GM23338 (cell line): ENCODE data around the gene FCHSD1. TPM values are rescaled to one million over a fixed set of nuclear protein-coding genes. Genes with fewer than 3 reads are reported as not detected.

Experiments
- ATAC-seq: fragments of 200-7000 bp; cut with Tn5 transposase; 3 replicates; pipeline ENCODE4 v1.9.1; 2020
- DNase-seq: peaks from one replicate; pipeline ENCODE4 v3.0.0-alpha.2; 2015; ENCODE audit warnings: low spot score
- H2AFZ ChIP-seq: fragments of 200-600 bp; sonication (generic); 2 replicates; pipeline ENCODE4 v1.8.0; 2016; ENCODE audit warnings: antibody characterized with exemption, mild to moderate bottlenecking, moderate library complexity
- H3F3A ChIP-seq: fragments of 200-600 bp; sonication (generic); replicated peaks from 2 replicates; pipeline ENCODE4 v1.8.0; 2017; ENCODE audit warnings: antibody characterized with exemption, mixed run types, low read depth
- H3K27ac ChIP-seq: fragments of 200-600 bp; sonication (generic); 2 replicates; pipeline ENCODE4 v1.6.1; 2016; ENCODE audit warnings: low read depth
- H3K27me3 ChIP-seq: fragments of 200-600 bp; sonication (generic); 2 replicates; pipeline ENCODE4 v1.8.0; 2016; ENCODE audit warnings: mild to moderate bottlenecking, mixed run types, moderate library complexity; ENCODE audit not compliant: insufficient read depth
- H3K36me3 ChIP-seq: fragments of 200-600 bp; sonication (generic); 2 replicates; pipeline ENCODE4 v1.8.0; 2016; ENCODE audit warnings: mild to moderate bottlenecking; ENCODE audit not compliant: insufficient read depth
- H3K4me1 ChIP-seq: fragments of 200-600 bp; sonication (generic); 2 replicates; pipeline ENCODE4 v1.8.0; 2016; ENCODE audit warnings: mild to moderate bottlenecking, moderate library complexity; ENCODE audit not compliant: insufficient read depth
- H3K4me2 ChIP-seq: fragments of 200-600 bp; sonication (generic); 2 replicates; pipeline ENCODE4 v1.7.1; 2017; ENCODE audit warnings: mixed run types
- H3K4me3 ChIP-seq: fragments of 200-600 bp; sonication (generic); 2 replicates; pipeline ENCODE4 v1.6.1; 2016; ENCODE audit warnings: mixed run types
- H3K79me2 ChIP-seq: fragments of 200-600 bp; sonication (generic); replicated peaks from 2 replicates; pipeline ENCODE4 v1.8.0; 2017; ENCODE audit warnings: mild to moderate bottlenecking; ENCODE audit not compliant: insufficient read depth
- H3K9me2 ChIP-seq: fragments of 200-600 bp; sonication (generic); 2 replicates; pipeline ENCODE4 v1.8.0; 2017; ENCODE audit not compliant: insufficient read depth
- H4K20me1 ChIP-seq: fragments of 200-600 bp; sonication (generic); replicated peaks from 2 replicates; pipeline ENCODE4 v1.8.0; 2017; ENCODE audit warnings: mild to moderate bottlenecking; ENCODE audit not compliant: insufficient read depth
- H3K27ac Mint-ChIP-seq: 2 replicates; pipeline ENCODE4 v1.8.0; 2020; ENCODE audit warnings: inconsistent platforms, mild to moderate bottlenecking, moderate library complexity, mixed read lengths
- H3K27me3 Mint-ChIP-seq: 3 replicates; pipeline ENCODE4 v1.8.0; 2022; ENCODE audit warnings: low read depth, mild to moderate bottlenecking, moderate library complexity, mixed read lengths, inconsistent platforms; ENCODE audit not compliant: insufficient read depth, poor library complexity
- H3K36me3 Mint-ChIP-seq: 3 replicates; pipeline ENCODE4 v1.8.0; 2021; ENCODE audit warnings: low read depth, mild to moderate bottlenecking, inconsistent platforms, moderate library complexity, mixed read lengths
- H3K4me1 Mint-ChIP-seq: 3 replicates; pipeline ENCODE4 v1.8.0; 2020; ENCODE audit warnings: mild to moderate bottlenecking, inconsistent platforms, mixed read lengths
- H3K4me3 Mint-ChIP-seq: 3 replicates; pipeline ENCODE4 v1.8.0; 2021; ENCODE audit warnings: moderate library complexity, mild to moderate bottlenecking, inconsistent platforms, mixed read lengths
- H3K9me3 Mint-ChIP-seq: 3 replicates; pipeline ENCODE4 v1.8.0; 2020; ENCODE audit warnings: moderate library complexity, mild to moderate bottlenecking, inconsistent platforms, mixed read lengths
- CREB1 ChIP-seq: fragments of 250-450 bp; sonication (Bioruptor Pico); IDR thresholded peaks from 2 replicates; pipeline ENCODE4 v1.5.0; 2020; ENCODE audit warnings: low read depth, mild to moderate bottlenecking, moderate library complexity
- CTCF ChIP-seq, 2 experiments: fragments of 200-600 bp in 1 of 2; sonication (generic) in 1 of 2; conservative IDR thresholded peaks; 2 replicates each; pipeline versions ENCODE4 v1.5.1 to v1.6.1; 2016 to 2017; ENCODE audit warnings: antibody characterized with exemption in 2 of 2, low read depth in 2 of 2, mild to moderate bottlenecking in 2 of 2, moderate library complexity in 1 of 2
- ETS1 ChIP-seq: IDR thresholded peaks from 2 replicates; pipeline ENCODE4 v1.6.1; 2016; ENCODE audit warnings: antibody characterized with exemption
- EZH2 ChIP-seq: fragments of 200-600 bp; sonication (generic); IDR thresholded peaks from one replicate; pipeline ENCODE4 v1.8.0; 2017; ENCODE audit warnings: antibody characterized with exemption, mild to moderate bottlenecking, low read depth; ENCODE audit not compliant: unreplicated experiment
- EZH2phosphoT487 ChIP-seq: fragments of 200-600 bp; sonication (generic); IDR thresholded peaks from one replicate; pipeline ENCODE4 v1.8.1; 2018; ENCODE audit warnings: antibody characterized with exemption; ENCODE audit not compliant: unreplicated experiment
- JUNB ChIP-seq: IDR thresholded peaks from one replicate; pipeline ENCODE4 v1.6.1; 2016; ENCODE audit warnings: antibody characterized with exemption; ENCODE audit not compliant: unreplicated experiment
- NANOG ChIP-seq: IDR thresholded peaks from 2 replicates; pipeline ENCODE4 v1.6.1; 2016; ENCODE audit warnings: antibody characterized with exemption, borderline replicate concordance
- POLR2AphosphoS5 ChIP-seq: IDR thresholded peaks from 2 replicates; pipeline ENCODE4 v1.6.1; 2016; ENCODE audit warnings: antibody characterized with exemption, low read depth
- STAT1 ChIP-seq: IDR thresholded peaks from one replicate; pipeline ENCODE4 v1.6.1; 2016; ENCODE audit warnings: antibody characterized with exemption; ENCODE audit not compliant: unreplicated experiment
- ZNF114 ChIP-seq: fragments of 250-450 bp; sonication (Bioruptor Pico); IDR thresholded peaks from 2 replicates; pipeline ENCODE4 v1.5.0; 2020; ENCODE audit warnings: mild to moderate bottlenecking, moderate library complexity
- ZNF331 ChIP-seq: fragments of 250-450 bp; sonication (Bioruptor Pico); IDR thresholded peaks from 2 replicates; pipeline ENCODE4 v1.5.0; 2020; ENCODE audit warnings: low read depth, mild to moderate bottlenecking, moderate library complexity
- polyA plus RNA-seq: library from polyadenylated mRNA; unstranded; fragments of >200 nt; fragmentation: Nextera tagmentation; extraction: Ambion mirVana; gene quantifications from 2 replicates; pipeline ENCODE4 v1.2.1, GENCODE V29; 2016
- total RNA-seq: library from RNA; depleted of rRNA; stranded (reverse); fragments of >200 nt; shearing (Covaris generic); gene quantifications from 2 replicates; pipeline ENCODE4 v1.2.3, GENCODE V29; 2014
- TF ChIP-seq, protein P1 (sequence below): IDR thresholded peaks from one replicate; pipeline ENCODE4 v1.6.1; 2018; ENCODE audit warnings: antibody characterized with exemption; ENCODE audit not compliant: unreplicated experiment

Gene FCHSD1
- total and polyA plus RNA-seq, 2 experiments from 2014 or later, result 24.7 to 46.6 TPM

GRCh38 chr5:141651728-141652105 lies 499 bp upstream of the FCHSD1 start:
- Histone ChIP-seq H3K36me3 (peaks cover 3% of the 10 kb centered on the region), H3K4me1 (peaks cover 19% of the 10 kb centered on the region), H3K79me2 (no peaks in the 10 kb centered on the region), H3K4me3 (peak overlapping the region; percentile 87), H3K27ac (no peak overlapping the region), H3F3A (peaks cover 12% of the 10 kb centered on the region), H3K27me3 (no peaks in the 10 kb centered on the region), H3K4me2 (peak overlapping the region; percentile 84), H2AFZ (peak overlapping the region; percentile 94), H3K9me2 (no peaks in the 10 kb centered on the region), H4K20me1 (no peaks in the 10 kb centered on the region; the same call in 1 of the 2 replicates)
- peaks cover 29% of the 10 kb centered on the region for H3K4me1 Mint-ChIP-seq
- DNase-seq (peak; percentile 41), ATAC-seq (peak; percentile 10)
- peaks cover 16% of the 10 kb centered on the region for H3K27me3 Mint-ChIP-seq
- H3K4me3 Mint-ChIP-seq, result peak overlapping the region; percentile 96
- peaks cover 45% of the 10 kb centered on the region for H3K36me3 Mint-ChIP-seq
- H3K9me3 Mint-ChIP-seq, result no peaks in the 10 kb centered on the region
- TF ChIP-seq CREB1 (CRISPR knock-in tag) (no peak), JUNB (no peak)
- no peak overlapping the region for H3K27ac Mint-ChIP-seq

GRCh38 chr5:141649972-141650371 lies 1.2 kb downstream of the FCHSD1 start:
- ATAC-seq, result no peak
- no peak overlapping the region for H3K27ac Mint-ChIP-seq
- Histone ChIP-seq H3K27ac (no peak overlapping the region), H3K79me2 (no peaks in the 10 kb centered on the region), H3K4me3 (peak overlapping the region; percentile 87), H3F3A (peaks cover 12% of the 10 kb centered on the region), H2AFZ (no peak overlapping the region), H4K20me1 (no peaks in the 10 kb centered on the region; the same call in 1 of the 2 replicates), H3K36me3 (no peaks in the 10 kb centered on the region; the same call in 1 of the 2 replicates), H3K27me3 (no peaks in the 10 kb centered on the region), H3K4me2 (peak overlapping the region; percentile 84), H3K4me1 (peaks cover 19% of the 10 kb centered on the region), H3K9me2 (no peaks in the 10 kb centered on the region)
- H3K4me3 Mint-ChIP-seq, result peak overlapping the region; percentile 96; the same call in 2 of the 3 replicates
- H3K9me3 Mint-ChIP-seq, result no peaks in the 10 kb centered on the region
- peaks cover 29% of the 10 kb centered on the region for H3K4me1 Mint-ChIP-seq
- DNase-seq, result no peak
- H3K36me3 Mint-ChIP-seq, result peaks cover 40% of the 10 kb centered on the region
- H3K27me3 Mint-ChIP-seq, result peaks cover 14% of the 10 kb centered on the region
- TF ChIP-seq ETS1 (no peak), NANOG (no peak), EZH2phosphoT487 (no peak), ZNF114 (CRISPR knock-in tag) (no peak), POLR2AphosphoS5 (no peak), ZNF331 (CRISPR knock-in tag) (no peak), STAT1 (no peak), EZH2 (no peak), CTCF (conservative IDR thresholded peaks at IDR 0.05; ENCODE audit: low read depth in 2 of 2) (no peak), JUNB (no peak)
- TF ChIP-seq, protein P1, sequence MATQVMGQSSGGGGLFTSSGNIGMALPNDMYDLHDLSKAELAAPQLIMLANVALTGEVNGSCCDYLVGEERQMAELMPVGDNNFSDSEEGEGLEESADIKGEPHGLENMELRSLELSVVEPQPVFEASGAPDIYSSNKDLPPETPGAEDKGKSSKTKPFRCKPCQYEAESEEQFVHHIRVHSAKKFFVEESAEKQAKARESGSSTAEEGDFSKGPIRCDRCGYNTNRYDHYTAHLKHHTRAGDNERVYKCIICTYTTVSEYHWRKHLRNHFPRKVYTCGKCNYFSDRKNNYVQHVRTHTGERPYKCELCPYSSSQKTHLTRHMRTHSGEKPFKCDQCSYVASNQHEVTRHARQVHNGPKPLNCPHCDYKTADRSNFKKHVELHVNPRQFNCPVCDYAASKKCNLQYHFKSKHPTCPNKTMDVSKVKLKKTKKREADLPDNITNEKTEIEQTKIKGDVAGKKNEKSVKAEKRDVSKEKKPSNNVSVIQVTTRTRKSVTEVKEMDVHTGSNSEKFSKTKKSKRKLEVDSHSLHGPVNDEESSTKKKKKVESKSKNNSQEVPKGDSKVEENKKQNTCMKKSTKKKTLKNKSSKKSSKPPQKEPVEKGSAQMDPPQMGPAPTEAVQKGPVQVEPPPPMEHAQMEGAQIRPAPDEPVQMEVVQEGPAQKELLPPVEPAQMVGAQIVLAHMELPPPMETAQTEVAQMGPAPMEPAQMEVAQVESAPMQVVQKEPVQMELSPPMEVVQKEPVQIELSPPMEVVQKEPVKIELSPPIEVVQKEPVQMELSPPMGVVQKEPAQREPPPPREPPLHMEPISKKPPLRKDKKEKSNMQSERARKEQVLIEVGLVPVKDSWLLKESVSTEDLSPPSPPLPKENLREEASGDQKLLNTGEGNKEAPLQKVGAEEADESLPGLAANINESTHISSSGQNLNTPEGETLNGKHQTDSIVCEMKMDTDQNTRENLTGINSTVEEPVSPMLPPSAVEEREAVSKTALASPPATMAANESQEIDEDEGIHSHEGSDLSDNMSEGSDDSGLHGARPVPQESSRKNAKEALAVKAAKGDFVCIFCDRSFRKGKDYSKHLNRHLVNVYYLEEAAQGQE, result no peak
